Chondrocyte (in vitro differentiated cells): ENCODE results near the gene PROP1. TPM values are rescaled to one million over a fixed set of nuclear protein-coding genes. Genes with fewer than 3 reads are reported as not detected.

Source experiments
- DNase-seq: peaks from one replicate; pipeline ENCODE4 v3.0.0; 2021; ENCODE audit warnings: mixed read lengths, low spot score
- H3K27ac Mint-ChIP-seq: one replicate; pipeline ENCODE4 v1.8.0; 2021; ENCODE audit warnings: mild to moderate bottlenecking, moderate library complexity, mixed read lengths; ENCODE audit not compliant: unreplicated experiment
- H3K27me3 Mint-ChIP-seq: 2 replicates; pipeline ENCODE4 v1.8.0; 2021; ENCODE audit warnings: low read depth, mixed read lengths
- H3K36me3 Mint-ChIP-seq: 2 replicates; pipeline ENCODE4 v1.8.0; 2021; ENCODE audit warnings: low read depth, mixed read lengths
- H3K4me1 Mint-ChIP-seq: 2 replicates; pipeline ENCODE4 v1.8.0; 2021; ENCODE audit warnings: low read depth, mild to moderate bottlenecking, mixed read lengths
- H3K4me3 Mint-ChIP-seq: one replicate; pipeline ENCODE4 v1.8.0; 2021; ENCODE audit warnings: mild to moderate bottlenecking, moderate library complexity, mixed read lengths; ENCODE audit not compliant: unreplicated experiment
- H3K9me3 Mint-ChIP-seq: 2 replicates; pipeline ENCODE4 v1.8.0; 2021; ENCODE audit warnings: low read depth, mixed read lengths
- CTCF ChIP-seq: fragments of 200-600 bp; sonication (generic); IDR thresholded peaks from 2 replicates; pipeline ENCODE4 v1.5.0; 2021; ENCODE audit warnings: antibody characterized with exemption, mild to moderate bottlenecking, moderate library complexity
- total RNA-seq: library from RNA; stranded (reverse); gene quantifications from 3 replicates; pipeline ENCODE4 v1.2.1, GENCODE V29; 2021

The PROP1 gene
- total RNA-seq, 1 donor from 2014 or later: not detected

GRCh38 chr5:177984584-177985206 lies 11.3 kb downstream of the PROP1 start:
- H3K4me3 Mint-ChIP-seq: no peak overlapping the region
- H3K27me3 Mint-ChIP-seq: peaks cover 8% of the 10 kb centered on the region
- no peaks in the 10 kb centered on the region for H3K9me3 Mint-ChIP-seq
- H3K27ac Mint-ChIP-seq: no peak overlapping the region
- TF ChIP-seq CTCF: no peak
- no peaks in the 10 kb centered on the region for H3K4me1 Mint-ChIP-seq
- DNase-seq: no peak
- no peaks in the 10 kb centered on the region for H3K36me3 Mint-ChIP-seq

GRCh38 chr5:177983763-177984583 lies 12.1 kb downstream of the PROP1 start:
- Mint-ChIP-seq H3K27ac (no peak overlapping the region), H3K4me1 (no peaks in the 10 kb centered on the region), H3K4me3 (no peak overlapping the region), H3K36me3 (no peaks in the 10 kb centered on the region), H3K9me3 (no peaks in the 10 kb centered on the region), H3K27me3 (peaks cover 8% of the 10 kb centered on the region)
- DNase-seq: no peak
- TF ChIP-seq CTCF: no peak

- H3K4me3 Mint-ChIP-seq: no peak overlapping the region
- no peaks in the 10 kb centered on the region for H3K4me1 Mint-ChIP-seq
- H3K9me3 Mint-ChIP-seq: no peaks in the 10 kb centered on the region
- no peak for TF ChIP-seq CTCF
- DNase-seq: no peak
- peaks cover 8% of the 10 kb centered on the region for H3K27me3 Mint-ChIP-seq
- no peaks in the 10 kb centered on the region for H3K36me3 Mint-ChIP-seq
- H3K27ac Mint-ChIP-seq: no peak overlapping the region
Measured at GRCh38 chr5:177982956-177983355, 13.1 kb downstream of the PROP1 start.

GRCh38 chr5:177982072-177982727 lies 13.8 kb downstream of the PROP1 start:
- no peak for DNase-seq
- Mint-ChIP-seq H3K36me3 (no peaks in the 10 kb centered on the region), H3K4me1 (no peaks in the 10 kb centered on the region), H3K4me3 (no peak overlapping the region), H3K9me3 (no peaks in the 10 kb centered on the region), H3K27ac (no peak overlapping the region), H3K27me3 (peaks cover 11% of the 10 kb centered on the region)
- TF ChIP-seq CTCF: peak; percentile 42

GRCh38 chr5:177981296-177982071 lies 14.6 kb downstream of the PROP1 start:
- TF ChIP-seq CTCF: no peak
- Mint-ChIP-seq H3K4me1 (no peaks in the 10 kb centered on the region), H3K9me3 (no peaks in the 10 kb centered on the region), H3K27ac (no peak overlapping the region), H3K4me3 (no peak overlapping the region), H3K27me3 (peaks cover 11% of the 10 kb centered on the region), H3K36me3 (no peaks in the 10 kb centered on the region)
- no peak for DNase-seq
